B cell (primary cell): ENCODE data around the gene ZBED4.

Source experiments
- CTCF ChIP-seq: fragments of 200-600 bp; IDR thresholded peaks from one replicate; pipeline ENCODE4 v1.8.0; 2022; ENCODE audit warnings: antibody characterized with exemption, mild to moderate bottlenecking
- EZH2 ChIP-seq: IDR thresholded peaks from 2 replicates; pipeline ENCODE4 v1.6.1; 2012; ENCODE audit warnings: borderline replicate concordance, low read depth, mild to moderate bottlenecking, moderate library complexity, low read length; ENCODE audit not compliant: insufficient read depth, poor library complexity, severe bottlenecking

- TF ChIP-seq CTCF (no peak), EZH2 (no peak)
Observed at GRCh38 chr22:49872347-49872746, 18.7 kb downstream of the ZBED4 start.
